HG03442 (cell line): ENCODE data around the gene CYBB.

Source experiments
- ATAC-seq: cut with Tn5 transposase; IDR thresholded peaks from one replicate; pipeline ENCODE4 v1.9.1; 2021; ENCODE audit warnings: mild to moderate bottlenecking, moderate library complexity; ENCODE audit not compliant: unreplicated experiment

Gene CYBB

GRCh38 chrX:37783305-37783704 lies 3.4 kb downstream of the CYBB start:
- no peak for ATAC-seq

GRCh38 chrX:37785569-37785968 lies 5.7 kb downstream of the CYBB start:
- no peak for ATAC-seq

- ATAC-seq, result peak; percentile 82
Measured at GRCh38 chrX:37786624-37787422, 7.0 kb downstream of the CYBB start.

GRCh38 chrX:37787423-37787869 lies 7.6 kb downstream of the CYBB start:
- ATAC-seq, result peak; percentile 56

- no peak for ATAC-seq
Measured at GRCh38 chrX:37796310-37796709, 16.5 kb downstream of the CYBB start.

GRCh38 chrX:37796805-37797204 lies 16.9 kb downstream of the CYBB start:
- ATAC-seq, result peak; percentile 85

GRCh38 chrX:37799936-37800335 lies 20.1 kb downstream of the CYBB start:
- ATAC-seq, result no peak

- no peak for ATAC-seq
Measured at GRCh38 chrX:37800717-37801116, 20.9 kb downstream of the CYBB start.

- no peak for ATAC-seq
Measured at GRCh38 chrX:37802028-37802427, 22.2 kb downstream of the CYBB start.

GRCh38 chrX:37803057-37803456 lies 23.2 kb downstream of the CYBB start:
- ATAC-seq, result no peak

- no peak for ATAC-seq
Measured at GRCh38 chrX:37809970-37810369, 30.1 kb downstream of the CYBB start.

GRCh38 chrX:37812110-37812509 lies 32.3 kb downstream of the CYBB start:
- no peak for ATAC-seq

GRCh38 chrX:37813570-37813969 lies 33.7 kb downstream of the CYBB start:
- peak; percentile 39 for ATAC-seq

- no peak for ATAC-seq
Measured at GRCh38 chrX:37815366-37815765, 35.5 kb downstream of the CYBB start.

GRCh38 chrX:37816766-37817165 lies 36.9 kb downstream of the CYBB start:
- no peak for ATAC-seq

GRCh38 chrX:37817176-37817575 lies 37.3 kb downstream of the CYBB start:
- ATAC-seq, result no peak

- ATAC-seq, result no peak
Measured at GRCh38 chrX:37817579-37817978, 37.7 kb downstream of the CYBB start.

GRCh38 chrX:37818031-37818430 lies 38.2 kb downstream of the CYBB start:
- no peak for ATAC-seq

GRCh38 chrX:37820646-37821045 lies 40.8 kb downstream of the CYBB start:
- ATAC-seq, result no peak

- ATAC-seq, result no peak
Measured at GRCh38 chrX:37824491-37825214, 44.8 kb downstream of the CYBB start.

GRCh38 chrX:37825215-37825842 lies 45.5 kb downstream of the CYBB start:
- ATAC-seq, result peak; percentile 64

GRCh38 chrX:37829721-37830120 lies 49.9 kb downstream of the CYBB start:
- no peak for ATAC-seq
